DND-41 (cell line): Measurements from ENCODE around the gene MADCAM1.

Experiments
- ATAC-seq: fragments of 200-7000 bp; cut with Tn5 transposase; 3 replicates; pipeline ENCODE4 v1.9.1; 2021; ENCODE audit warnings: low read depth; ENCODE audit not compliant: insufficient read depth
- DNase-seq: peaks from one replicate; pipeline ENCODE4 v3.0.0-alpha.2; 2020
- H2AFZ ChIP-seq: 2 replicates; pipeline ENCODE4 v1.6.0; 2012; ENCODE audit warnings: low read depth, low read length
- H3K27ac ChIP-seq: 2 replicates; pipeline ENCODE4 v1.5.1; 2012; ENCODE audit warnings: low read length, inconsistent platforms
- H3K27me3 ChIP-seq: fragments of 200-600 bp; sonication (generic); 2 replicates; pipeline ENCODE4 v1.6.0; 2012; ENCODE audit warnings: low read length, mild to moderate bottlenecking, inconsistent platforms; ENCODE audit not compliant: insufficient read depth, poor library complexity
- H3K36me3 ChIP-seq: 2 replicates; pipeline ENCODE4 v1.5.1; 2012; ENCODE audit warnings: low read length, inconsistent platforms; ENCODE audit not compliant: insufficient read depth
- H3K4me1 ChIP-seq: 2 replicates; pipeline ENCODE4 v1.5.1; 2012; ENCODE audit warnings: mild to moderate bottlenecking, low read length; ENCODE audit not compliant: insufficient read depth
- H3K4me2 ChIP-seq: 2 replicates; pipeline ENCODE4 v1.6.0; 2012; ENCODE audit warnings: mild to moderate bottlenecking, moderate library complexity, low read length, inconsistent platforms; ENCODE audit not compliant: insufficient read depth
- H3K4me3 ChIP-seq, 2 experiments: fragments of 200-600 bp in 1 of 2; shearing (Covaris generic) in 1 of 2; 2 replicates each; pipeline ENCODE4 v1.5.1; 2012 to 2016; ENCODE audit warnings: inconsistent platforms in 2 of 2, low read length in 2 of 2, mild to moderate bottlenecking in 2 of 2, low read depth in 1 of 2, moderate library complexity in 1 of 2
- H3K79me2 ChIP-seq: 2 replicates; pipeline ENCODE4 v1.6.0; 2012; ENCODE audit warnings: low read length, inconsistent platforms; ENCODE audit not compliant: insufficient read depth
- H3K9ac ChIP-seq: 2 replicates; pipeline ENCODE4 v1.6.0; 2012; ENCODE audit warnings: low read depth, mild to moderate bottlenecking, inconsistent platforms, low read length, moderate library complexity
- H3K9me3 ChIP-seq: 2 replicates; pipeline ENCODE4 v1.5.1; 2012; ENCODE audit warnings: low read length, moderate library complexity, mild to moderate bottlenecking, inconsistent platforms; ENCODE audit not compliant: insufficient read depth, severe bottlenecking
- H4K20me1 ChIP-seq: 2 replicates; pipeline ENCODE4 v1.6.0; 2012; ENCODE audit warnings: low read length; ENCODE audit not compliant: insufficient read depth
- CTCF ChIP-seq: IDR thresholded peaks from 2 replicates; pipeline ENCODE4 v1.5.1; 2012; ENCODE audit warnings: borderline replicate concordance, low read length, moderate library complexity, mild to moderate bottlenecking; ENCODE audit not compliant: poor library complexity, severe bottlenecking; ENCODE audit errors: extremely low read depth
- EZH2 ChIP-seq: IDR thresholded peaks from 3 replicates; pipeline ENCODE4 v1.6.1; 2012; ENCODE audit warnings: borderline replicate concordance, low read depth, mild to moderate bottlenecking, moderate library complexity, low read length, inconsistent platforms; ENCODE audit not compliant: severe bottlenecking

The MADCAM1 gene

GRCh38 chr19:455031-455705 lies 41.1 kb upstream of the MADCAM1 start:
- H3K27ac ChIP-seq: no peak overlapping the region
- no peaks in the 10 kb centered on the region for H3K36me3 ChIP-seq
- no peaks in the 10 kb centered on the region for H3K4me1 ChIP-seq
- H2AFZ ChIP-seq: no peak overlapping the region
- H3K9me3 ChIP-seq: peaks cover 26% of the 10 kb centered on the region
- H4K20me1 ChIP-seq: no peaks in the 10 kb centered on the region
- no peak overlapping the region for H3K9ac ChIP-seq
- no peak overlapping the region for H3K4me2 ChIP-seq
- no peak for DNase-seq
- ATAC-seq: no peak
- no peaks in the 10 kb centered on the region for H3K79me2 ChIP-seq
- no peaks in the 10 kb centered on the region for H3K27me3 ChIP-seq
- TF ChIP-seq EZH2: no peak
- no peak for TF ChIP-seq CTCF
- no peak overlapping the region for H3K4me3 ChIP-seq

GRCh38 chr19:455851-456546 lies 40.3 kb upstream of the MADCAM1 start:
- TF ChIP-seq EZH2 (no peak), CTCF (no peak)
- Histone ChIP-seq H2AFZ (no peak overlapping the region), H3K79me2 (no peaks in the 10 kb centered on the region), H3K9me3 (peaks cover 19% of the 10 kb centered on the region), H3K4me3 (no peak overlapping the region), H3K27ac (no peak overlapping the region), H3K36me3 (no peaks in the 10 kb centered on the region), H3K27me3 (no peaks in the 10 kb centered on the region), H3K4me1 (no peaks in the 10 kb centered on the region), H3K9ac (no peak overlapping the region), H4K20me1 (no peaks in the 10 kb centered on the region), H3K4me2 (no peak overlapping the region)
- ATAC-seq (no peak), DNase-seq (no peak)

GRCh38 chr19:456547-457110 lies 39.7 kb upstream of the MADCAM1 start:
- Histone ChIP-seq H3K9ac (no peak overlapping the region), H3K36me3 (no peaks in the 10 kb centered on the region), H3K4me3 (no peak overlapping the region), H3K27me3 (no peaks in the 10 kb centered on the region), H3K9me3 (peaks cover 15% of the 10 kb centered on the region), H3K27ac (no peak overlapping the region), H4K20me1 (no peaks in the 10 kb centered on the region), H3K79me2 (no peaks in the 10 kb centered on the region), H3K4me1 (no peaks in the 10 kb centered on the region), H2AFZ (no peak overlapping the region), H3K4me2 (no peak overlapping the region)
- TF ChIP-seq EZH2 (no peak), CTCF (no peak)
- no peak for ATAC-seq
- no peak for DNase-seq
